Measurements from ENCODE around the gene MYLK.

GRCh38 chr3:123831420-123831819 lies 52.7 kb downstream of the MYLK start:
- no peak for TF ChIP-seq CTCF (conservative IDR thresholded peaks at IDR 0.05; ENCODE audit: low read length)
- TF ChIP-seq EZH2phosphoT487 (IDR thresholded peaks at IDR 0.05; ENCODE audit: borderline replicate concordance): no peak

Measured in Loucy (cell line).